DMS114 treated with DMSO at 0.1 percent for 48 hours (cell line): Measurements from ENCODE around the gene TULP4.
"Not testable (repeated sequence)": the region's sequence is repeated elsewhere in the genome, so short reads cannot be mapped to it uniquely, and the experiment has no call there.

Experiments used
- DNase-seq: peaks from one replicate; lab custom pipeline; 2025; ENCODE audit not compliant: unreplicated experiment; lab: John Stamatoyannopoulos, UW

TULP4 gene

GRCh38 chr6:158295976-158296853 lies 16.1 kb upstream of the TULP4 start:
- not testable (repeated sequence) for DNase-seq

DNA sequence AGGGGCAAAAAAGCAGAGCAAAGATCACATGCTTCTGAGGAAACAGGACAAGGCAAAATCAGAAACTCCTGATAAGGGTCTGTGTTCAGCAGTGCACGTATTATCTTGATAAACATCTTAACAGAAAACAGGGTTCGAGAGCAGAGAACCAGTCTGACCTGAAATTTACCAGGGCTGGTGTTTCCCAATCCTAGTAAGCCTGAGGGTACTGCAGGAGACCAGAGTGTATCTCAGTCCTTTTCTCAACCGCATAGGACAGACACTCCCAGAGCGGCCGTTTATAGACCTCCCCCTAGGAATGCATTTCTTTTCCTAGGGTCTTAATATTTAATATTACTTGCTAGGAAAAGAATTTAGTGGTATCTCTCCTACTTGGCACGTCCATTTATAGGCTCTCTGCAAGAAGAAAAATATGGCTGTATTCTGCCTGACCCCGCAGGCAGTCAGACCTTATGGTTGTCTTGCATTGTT lies 15.4 kb upstream of the TULP4 start:
- not testable (repeated sequence) for DNase-seq

DNA sequence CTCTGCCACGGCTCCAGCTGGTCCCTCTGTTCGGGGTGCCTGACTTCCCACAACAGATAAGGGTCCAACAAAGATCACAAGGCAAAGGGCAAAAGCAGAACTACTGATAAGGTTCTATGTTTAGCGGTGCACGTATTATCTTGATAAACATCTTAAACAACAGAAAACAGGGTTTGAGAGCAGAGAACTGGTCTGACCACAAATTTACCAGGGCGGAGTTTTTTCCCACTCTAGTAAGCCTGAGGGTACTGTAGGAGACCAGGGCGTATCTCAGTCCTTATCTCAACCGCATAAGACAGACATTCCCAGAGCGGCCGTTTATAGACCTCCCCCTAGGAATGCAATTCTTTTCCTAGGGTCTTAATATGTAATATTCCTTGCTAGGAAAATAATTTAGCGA lies 14.6 kb upstream of the TULP4 start:
- not testable (repeated sequence) for DNase-seq

DNA sequence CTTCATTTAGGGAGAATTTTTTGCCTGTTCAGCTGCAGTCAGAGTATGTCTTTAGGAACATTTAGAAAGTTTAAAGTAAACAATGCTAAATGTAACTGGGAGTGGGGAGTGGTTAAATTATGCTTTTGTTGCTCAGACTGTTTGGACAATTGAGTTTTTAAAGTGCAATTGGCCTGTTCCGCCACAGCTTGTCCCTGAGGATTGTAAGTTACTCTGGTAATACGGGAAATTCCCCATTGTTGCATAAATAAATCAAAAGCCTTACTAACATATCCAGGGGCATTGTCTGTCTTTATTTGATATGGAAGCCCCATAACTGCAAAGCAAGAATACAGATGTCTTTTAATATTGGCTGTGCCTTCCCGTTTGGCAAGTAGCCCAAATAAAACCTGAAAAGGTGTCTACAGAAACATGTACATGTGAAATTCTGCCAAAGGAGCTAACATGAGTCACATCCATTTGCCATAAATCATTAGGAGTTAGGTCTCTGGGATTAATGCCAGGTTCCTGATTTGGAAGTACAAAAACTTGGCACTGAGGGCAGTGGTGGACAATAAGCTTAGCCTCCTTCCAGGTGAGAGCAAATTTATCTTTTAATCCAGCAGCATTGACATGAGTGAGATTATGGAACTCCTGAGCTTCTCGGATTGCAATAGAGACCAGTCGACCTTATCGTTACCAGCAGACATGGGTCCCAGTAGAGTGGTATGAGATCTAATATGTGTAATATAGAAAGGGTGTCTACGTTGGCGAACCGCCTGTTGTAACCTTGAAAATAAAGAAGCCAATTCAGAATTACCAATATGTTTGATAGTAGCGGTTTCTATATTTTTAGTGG lies 11.7 kb upstream of the TULP4 start:
- not testable (repeated sequence) for DNase-seq

- not testable (repeated sequence) for DNase-seq
These were observed 10.7 kb upstream of the TULP4 start for GRCh38 chr6:158301561-158301960.

- not testable (repeated sequence) for DNase-seq
These were observed 10.0 kb upstream of the TULP4 start for GRCh38 chr6:158302195-158302796.

- no peak for DNase-seq
These were observed 9.0 kb upstream of the TULP4 start for GRCh38 chr6:158303210-158303731.

- DNase-seq, result no peak
These were observed 8.0 kb upstream of the TULP4 start for GRCh38 chr6:158304254-158304653.

DNA sequence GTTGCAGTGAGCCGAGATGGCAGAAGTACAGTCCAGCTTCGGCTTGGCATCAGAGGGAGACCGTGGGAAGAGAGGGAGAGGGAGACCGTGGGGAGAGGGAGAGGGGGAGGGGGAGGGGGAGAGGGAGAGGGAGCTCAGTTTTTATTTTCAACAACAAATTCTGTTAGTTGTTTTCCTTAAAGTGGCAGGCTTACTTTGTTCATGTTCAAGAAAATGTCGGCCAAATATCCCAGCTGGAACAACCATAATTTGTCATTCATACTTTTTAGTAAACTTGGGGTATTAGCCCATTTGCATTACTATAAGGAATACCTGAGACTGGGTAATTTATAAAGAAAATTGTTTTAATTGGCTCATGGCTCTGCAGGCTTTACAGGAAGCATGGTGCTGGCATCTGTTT lies 2.5 kb upstream of the TULP4 start:
- DNase-seq, result no peak

- no peak for DNase-seq
These were observed 1.1 kb upstream of the TULP4 start for GRCh38 chr6:158311193-158311592.

- DNase-seq, result no peak
These were observed 639 bp upstream of the TULP4 start for GRCh38 chr6:158311626-158312025.

- no peak for DNase-seq
These were observed 570 bp downstream of the TULP4 start for GRCh38 chr6:158312672-158313397.

DNA sequence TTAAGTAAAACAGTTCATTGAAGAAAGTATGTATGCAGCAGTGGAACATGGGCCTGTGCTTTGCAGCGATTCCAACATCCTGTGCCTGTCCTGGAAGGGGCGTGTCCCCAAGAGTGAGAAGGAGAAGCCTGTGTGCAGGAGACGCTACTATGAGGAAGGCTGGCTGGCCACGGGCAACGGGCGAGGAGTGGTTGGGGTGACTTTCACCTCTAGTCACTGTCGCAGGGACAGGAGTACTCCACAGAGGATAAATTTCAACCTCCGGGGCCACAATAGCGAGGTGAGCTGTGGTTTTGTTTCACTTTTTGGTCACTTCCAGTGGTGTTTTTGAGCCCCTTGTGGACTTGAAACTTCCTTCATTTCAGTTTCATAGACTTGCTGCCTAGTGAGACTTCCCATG lies 1.7 kb downstream of the TULP4 start:
- no peak for DNase-seq

DNA sequence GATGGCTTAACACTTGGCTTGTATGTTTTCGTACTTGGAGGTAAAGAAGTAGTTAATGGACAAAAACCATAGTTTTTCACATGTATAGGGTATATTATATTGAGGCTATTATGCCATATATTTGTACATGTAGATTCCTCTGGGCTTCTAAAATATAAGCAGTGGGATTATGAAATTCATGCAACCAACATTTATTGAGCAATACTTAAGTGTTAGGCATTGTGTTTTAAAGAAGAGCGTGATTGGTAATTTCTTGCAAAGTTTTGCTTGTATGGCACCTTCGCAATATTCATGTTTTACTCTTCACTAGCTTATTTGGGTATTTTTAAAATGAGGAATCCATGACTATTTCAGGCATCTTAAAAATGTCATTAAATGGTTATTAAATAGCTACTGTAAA lies 2.5 kb downstream of the TULP4 start:
- no peak for DNase-seq

DNA sequence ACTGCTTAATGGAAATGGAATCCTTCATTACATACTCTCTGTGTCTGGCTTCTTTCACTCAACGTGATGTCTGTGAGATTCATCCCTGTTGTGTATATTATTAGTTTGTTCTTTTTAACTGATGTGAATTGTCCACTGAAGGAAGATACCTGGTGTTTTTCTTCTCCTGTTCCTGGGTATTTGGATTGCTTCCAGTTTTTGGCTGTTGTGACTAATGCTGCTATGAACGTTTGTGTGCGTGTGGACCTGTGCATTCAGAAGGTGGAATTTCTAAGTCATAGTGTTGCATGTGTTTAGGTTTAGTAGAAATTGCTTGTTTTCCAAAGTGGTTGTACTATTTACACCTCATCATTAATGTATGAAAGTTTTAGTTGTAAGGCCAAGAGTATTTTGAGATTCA lies 3.8 kb downstream of the TULP4 start:
- no peak for DNase-seq

GRCh38 chr6:158321960-158322359 lies 9.7 kb downstream of the TULP4 start:
- no peak for DNase-seq

- DNase-seq, result no peak
These were observed 10.1 kb downstream of the TULP4 start for GRCh38 chr6:158322400-158322723.

GRCh38 chr6:158322724-158323560 lies 10.7 kb downstream of the TULP4 start:
- no peak for DNase-seq

- no peak for DNase-seq
These were observed 11.3 kb downstream of the TULP4 start for GRCh38 chr6:158323561-158323958.

DNA sequence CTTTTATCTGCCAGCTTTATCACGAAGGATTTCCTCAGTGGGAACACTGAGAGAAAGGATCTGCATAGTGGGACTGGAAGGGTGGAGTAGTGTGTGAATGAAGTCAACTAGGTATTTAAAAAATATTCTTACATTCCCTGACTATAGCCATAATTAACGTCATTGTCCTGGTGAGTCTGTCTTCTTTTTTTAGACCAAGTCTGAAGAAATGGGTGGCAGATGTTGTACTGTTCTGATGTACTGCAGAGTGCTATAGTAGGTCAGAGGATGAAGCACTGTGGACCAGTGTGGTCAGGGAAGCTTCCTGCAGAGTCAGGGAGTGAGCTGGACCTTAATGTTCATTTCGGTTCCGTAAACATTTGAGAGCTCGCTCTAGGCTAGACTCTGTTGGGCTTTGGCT lies 11.9 kb downstream of the TULP4 start:
- no peak for DNase-seq
